Epithelial cell of proximal tubule (primary cell): ENCODE data around the gene CCDC127. TPM values are rescaled to one million over a fixed set of nuclear protein-coding genes. Genes with fewer than 3 reads are reported as not detected.
"Not testable (repeated sequence)": the region's sequence is repeated elsewhere in the genome, so short reads cannot be mapped to it uniquely, and the experiment has no call there.

Source experiments
- DNase-seq: peaks from one replicate; pipeline ENCODE4 v3.0.0-alpha.2; 2011; ENCODE audit warnings: low read depth
- H3K4me3 ChIP-seq: 2 replicates; pipeline ENCODE4 v1.5.1; 2011; ENCODE audit warnings: low read depth, mild to moderate bottlenecking, low read length
- CTCF ChIP-seq: conservative IDR thresholded peaks from 2 replicates; pipeline ENCODE4 v1.5.1; 2012; ENCODE audit warnings: low read depth, mild to moderate bottlenecking, low read length
- total RNA-seq: library from RNA; depleted of rRNA; stranded (reverse); fragments of >200 nt; gene quantifications from 2 replicates; pipeline ENCODE4 v1.2.3, GENCODE V29; 2015

The CCDC127 gene
- total RNA-seq, 1 donor from 2014 or later, result 4.5 TPM

- H3K4me3 ChIP-seq, result no peak overlapping the region
- DNase-seq, result no peak
- TF ChIP-seq CTCF, result no peak
These were observed 13.7 kb upstream of the CCDC127 start for GRCh38 chr5:231661-232060.

- no peak for TF ChIP-seq CTCF
These were observed 12.8 kb upstream of the CCDC127 start for GRCh38 chr5:230711-231110.

GRCh38 chr5:228886-229285 is 10.9 kb upstream of the CCDC127 start:
- TF ChIP-seq CTCF, result no peak
- no peak overlapping the region for H3K4me3 ChIP-seq
- DNase-seq, result no peak

More at GRCh38 chr5:230711-231110, 12.8 kb upstream of the CCDC127 start:
- DNase-seq, result no peak
- H3K4me3 ChIP-seq, result no peak overlapping the region

- not testable (repeated sequence) for DNase-seq
These were observed 9.4 kb upstream of the CCDC127 start for GRCh38 chr5:227375-227774.

GRCh38 chr5:225334-225733 is 7.4 kb upstream of the CCDC127 start:
- DNase-seq, result no peak
- H3K4me3 ChIP-seq, result no peak overlapping the region
- TF ChIP-seq CTCF, result no peak

More at GRCh38 chr5:227375-227774, 9.4 kb upstream of the CCDC127 start:
- H3K4me3 ChIP-seq, result not testable (repeated sequence)

- no peak for DNase-seq
- TF ChIP-seq CTCF, result no peak
- H3K4me3 ChIP-seq, result no peak overlapping the region
These were observed 5.8 kb upstream of the CCDC127 start for GRCh38 chr5:223791-224190.

- DNase-seq, H3K4me3 ChIP-seq: not testable (repeated sequence)
These were observed 5.2 kb upstream of the CCDC127 start for GRCh38 chr5:222951-223715.

GRCh38 chr5:219991-220390 is 2.0 kb upstream of the CCDC127 start:
- H3K4me3 ChIP-seq, result peak overlapping the region; percentile 97
- no peak for DNase-seq
- TF ChIP-seq CTCF, result no peak
